PC-3 (cell line): ENCODE measurements around the gene PCNP.

Experiments used
- CTCF ChIP-seq: fragments of 300-600 bp; sonication (generic); conservative IDR thresholded peaks from 2 replicates; pipeline ENCODE4 v1.5.1; 2017; ENCODE audit warnings: antibody characterized with exemption, low read depth, mild to moderate bottlenecking, low read length
- EZH2 ChIP-seq: fragments of 300-600 bp; sonication (generic); IDR thresholded peaks from one replicate; pipeline ENCODE4 v1.6.1; 2017; ENCODE audit warnings: antibody characterized with exemption, mild to moderate bottlenecking, low read length; ENCODE audit not compliant: unreplicated experiment

GRCh38 chr3:101574388-101575112 is 570 bp downstream of the PCNP start:
- TF ChIP-seq CTCF, result no peak
- no peak for TF ChIP-seq EZH2
